SH-SY5Y (cell line): ENCODE measurements around the gene LMNA.

Experiments
- GATA2 ChIP-seq: IDR thresholded peaks from 2 replicates; pipeline ENCODE4 v1.6.1; 2011; ENCODE audit warnings: mild to moderate bottlenecking, low read depth, low read length
- GATA3 ChIP-seq: IDR thresholded peaks from 2 replicates; pipeline ENCODE4 v1.6.1; 2011; ENCODE audit warnings: low read depth, mild to moderate bottlenecking, low read length, moderate library complexity

- TF ChIP-seq GATA3 (no peak), GATA2 (no peak)
Measured at GRCh38 chr1:156104065-156104810, 10.3 kb upstream of the LMNA start.
